Muscle of leg (tissue), 11 donors: ENCODE data around the gene GPR87. TPM values are rescaled to one million over a fixed set of nuclear protein-coding genes. Genes with fewer than 3 reads are reported as not detected.

Source experiments
- DNase-seq: peaks from one replicate; pipeline ENCODE4 v3.0.0; 2013
- H3K27ac ChIP-seq: one replicate; pipeline ENCODE4 v1.5.1; 2013; ENCODE audit warnings: mild to moderate bottlenecking, low read length, control low read depth
- H3K27me3 ChIP-seq: one replicate; pipeline ENCODE4 v1.6.1; 2013; ENCODE audit warnings: low read length; ENCODE audit not compliant: control insufficient read depth, insufficient read depth
- H3K36me3 ChIP-seq: one replicate; pipeline ENCODE4 v1.6.1; 2013; ENCODE audit warnings: low read length; ENCODE audit not compliant: control insufficient read depth, insufficient read depth
- H3K4me1 ChIP-seq: one replicate; pipeline ENCODE4 v1.6.1; 2013; ENCODE audit warnings: low read length; ENCODE audit not compliant: control insufficient read depth, insufficient read depth
- H3K4me3 ChIP-seq: one replicate; pipeline ENCODE4 v1.5.1; 2013; ENCODE audit warnings: low read length, control low read depth
- H3K9me3 ChIP-seq: replicated peaks from 2 replicates; pipeline ENCODE4 v1.6.1; 2013; ENCODE audit warnings: low read depth, low read length; ENCODE audit not compliant: control insufficient read depth
- WGBS: methylation state at CpG from one replicate; pipeline ENCODE4 v1.1.5; 2013; ENCODE audit warnings: missing lambda C conversion rate; ENCODE audit not compliant: insufficient coverage; 5-methylcytosine and 5-hydroxymethylcytosine counted together
- polyA plus RNA-seq, 8 donors: library from polyadenylated mRNA; unstranded; fragments of 120-200 nt; gene quantifications; one replicate each; pipeline versions ENCODE4 v1.2.1 to v1.2.3, GENCODE V29; 2013; ENCODE audit warnings: inconsistent platforms in 1 of 8, low replicate concordance in 1 of 8; ENCODE audit not compliant: insufficient read length in 8 of 8, insufficient read depth in 1 of 8
- total RNA-seq: library from RNA; stranded (reverse); fragments of 120-200 nt; gene quantifications from one replicate; pipeline ENCODE4 v1.2.4, GENCODE V29; 2013

GPR87 gene
- total and polyA plus RNA-seq, 9 donors, result 0.16 to 1.9 TPM; not detected in 7

GRCh38 chr3:151331696-151332095 is 15.1 kb upstream of the GPR87 start:
- H3K9me3 ChIP-seq, result no peaks in the 10 kb centered on the region
- no peak overlapping the region for H3K4me3 ChIP-seq
- DNase-seq, result no peak
- no peak overlapping the region for H3K27ac ChIP-seq
- WGBS, result no CpG with 5 or more reads among the region's 2 CpGs
- no peaks in the 10 kb centered on the region for H3K27me3 ChIP-seq
- H3K36me3 ChIP-seq, result no peaks in the 10 kb centered on the region
- H3K4me1 ChIP-seq, result no peaks in the 10 kb centered on the region

GRCh38 chr3:151330899-151331298 is 14.3 kb upstream of the GPR87 start:
- Histone ChIP-seq H3K4me1 (no peaks in the 10 kb centered on the region), H3K27me3 (no peaks in the 10 kb centered on the region), H3K9me3 (no peaks in the 10 kb centered on the region), H3K4me3 (no peak overlapping the region), H3K27ac (no peak overlapping the region), H3K36me3 (no peaks in the 10 kb centered on the region)
- DNase-seq, result peak; percentile 73

- H3K4me1 ChIP-seq, result no peaks in the 10 kb centered on the region
- WGBS, result 100% methylated on average over 2 of the region's 4 CpGs
- no peaks in the 10 kb centered on the region for H3K9me3 ChIP-seq
Measured at GRCh38 chr3:151330379-151330778, 13.8 kb upstream of the GPR87 start.

GRCh38 chr3:151329363-151329762 is 12.7 kb upstream of the GPR87 start, which contains the start of gene P2RY13:
P2RY13 (minus strand) TSS chr3:151329549; CDS start chr3:151329528, 21 bp downstream.
- H3K27ac ChIP-seq, result no peak within 1 kb of the TSS
- no peaks in the 10 kb centered on the region for H3K9me3 ChIP-seq
- H3K4me3 ChIP-seq, result no peak within 1 kb of the TSS
- H3K36me3 ChIP-seq, result no peaks in the 10 kb centered on the region
- no peaks in the 10 kb centered on the region for H3K4me1 ChIP-seq
- no peaks in the 10 kb centered on the region for H3K27me3 ChIP-seq
- DNase-seq, result peak; percentile 30
- WGBS, result no CpG with 5 or more reads among the region's 1 CpG

More at GRCh38 chr3:151330379-151330778, 13.8 kb upstream of the GPR87 start:
- Histone ChIP-seq H3K27ac (no peak overlapping the region), H3K36me3 (no peaks in the 10 kb centered on the region), H3K4me3 (no peak overlapping the region), H3K27me3 (no peaks in the 10 kb centered on the region)
- peak; percentile 10 for DNase-seq

GRCh38 chr3:151328298-151328995 is 11.8 kb upstream of the GPR87 start:
- Histone ChIP-seq H3K4me1 (no peaks in the 10 kb centered on the region), H3K27ac (no peak overlapping the region), H3K4me3 (no peak overlapping the region), H3K27me3 (no peaks in the 10 kb centered on the region), H3K9me3 (no peaks in the 10 kb centered on the region), H3K36me3 (no peaks in the 10 kb centered on the region)
- DNase-seq, result peak; percentile 32
- 69% methylated on average over 6 of the region's 10 CpGs for WGBS

GRCh38 chr3:151327571-151328198 is 11.1 kb upstream of the GPR87 start:
- H3K36me3 ChIP-seq, result no peaks in the 10 kb centered on the region
- H3K4me1 ChIP-seq, result no peaks in the 10 kb centered on the region
- H3K27ac ChIP-seq, result no peak overlapping the region
- no peaks in the 10 kb centered on the region for H3K27me3 ChIP-seq
- no CpG with 5 or more reads among the region's 3 CpGs for WGBS
- no peaks in the 10 kb centered on the region for H3K9me3 ChIP-seq
- peak; percentile 33 for DNase-seq
- H3K4me3 ChIP-seq, result peak overlapping the region; percentile 0

GRCh38 chr3:151322511-151322910 is 5.9 kb upstream of the GPR87 start:
- Histone ChIP-seq H3K36me3 (no peaks in the 10 kb centered on the region), H3K4me1 (no peaks in the 10 kb centered on the region), H3K9me3 (no peaks in the 10 kb centered on the region), H3K27me3 (no peaks in the 10 kb centered on the region), H3K4me3 (no peak overlapping the region), H3K27ac (no peak overlapping the region)
- DNase-seq, result no peak
- no CpG with 5 or more reads among the region's 1 CpG for WGBS

GRCh38 chr3:151321526-151321925 is 4.9 kb upstream of the GPR87 start:
- H3K36me3 ChIP-seq, result no peaks in the 10 kb centered on the region
- H3K4me1 ChIP-seq, result no peaks in the 10 kb centered on the region
- no CpG with 5 or more reads among the region's 1 CpG for WGBS
- DNase-seq, result no peak
- no peaks in the 10 kb centered on the region for H3K9me3 ChIP-seq
- H3K27ac ChIP-seq, result no peak overlapping the region
- H3K27me3 ChIP-seq, result no peaks in the 10 kb centered on the region
- no peak overlapping the region for H3K4me3 ChIP-seq

- no peaks in the 10 kb centered on the region for H3K4me1 ChIP-seq
- H3K27ac ChIP-seq, result no peak overlapping the region
- H3K9me3 ChIP-seq, result no peaks in the 10 kb centered on the region
- H3K27me3 ChIP-seq, result no peaks in the 10 kb centered on the region
- no peak overlapping the region for H3K4me3 ChIP-seq
- no peak for DNase-seq
- no CpG with 5 or more reads among the region's 2 CpGs for WGBS
- no peaks in the 10 kb centered on the region for H3K36me3 ChIP-seq
Measured at GRCh38 chr3:151320131-151320530, 3.5 kb upstream of the GPR87 start.

GRCh38 chr3:151319628-151320027 is 3.0 kb upstream of the GPR87 start:
- Histone ChIP-seq H3K4me3 (no peak overlapping the region), H3K4me1 (no peaks in the 10 kb centered on the region), H3K27ac (no peak overlapping the region), H3K27me3 (no peaks in the 10 kb centered on the region), H3K36me3 (no peaks in the 10 kb centered on the region), H3K9me3 (no peaks in the 10 kb centered on the region)
- DNase-seq, result no peak
- no CpG with 5 or more reads among the region's 4 CpGs for WGBS
